GF-D8 (cell line): Measurements from ENCODE around the gene BHMT2.
A peak's percentile ranks its signal among the peaks of the same experiment; 100 is the strongest.

Experiments used
- DNase-seq: peaks from one replicate; lab custom pipeline; 2025; lab: John Stamatoyannopoulos, UW

BHMT2 gene

GRCh38 chr5:79070350-79070667 is 742 bp downstream of the BHMT2 start:
- no peak for DNase-seq

- no peak for DNase-seq
Observed at GRCh38 chr5:79074641-79075040, 5.1 kb downstream of the BHMT2 start.

GRCh38 chr5:79075646-79076426 is 6.3 kb downstream of the BHMT2 start:
- DNase-seq = no peak

GRCh38 chr5:79076819-79077218 is 7.3 kb downstream of the BHMT2 start:
- no peak for DNase-seq

GRCh38 chr5:79077680-79078365 is 8.3 kb downstream of the BHMT2 start:
- no peak for DNase-seq

GRCh38 chr5:79080804-79081203 is 11.2 kb downstream of the BHMT2 start:
- no peak for DNase-seq

GRCh38 chr5:79081779-79082178 is 12.2 kb downstream of the BHMT2 start:
- DNase-seq = no peak

- DNase-seq = no peak
Observed at GRCh38 chr5:79086116-79086515, 16.5 kb downstream of the BHMT2 start.

- no peak for DNase-seq
Observed at GRCh38 chr5:79088507-79088906, 18.9 kb downstream of the BHMT2 start.

GRCh38 chr5:79091064-79091463 is 21.5 kb downstream of the BHMT2 start:
- DNase-seq = no peak

- DNase-seq = no peak
Observed at GRCh38 chr5:79093762-79094161, 24.2 kb downstream of the BHMT2 start.

GRCh38 chr5:79105868-79106267 is 36.3 kb downstream of the BHMT2 start:
- DNase-seq = no peak

GRCh38 chr5:79107020-79107796 is 37.6 kb downstream of the BHMT2 start:
- peak; percentile 8 for DNase-seq

- no peak for DNase-seq
Observed at GRCh38 chr5:79108086-79108485, 38.5 kb downstream of the BHMT2 start.

GRCh38 chr5:79108792-79109191 is 39.2 kb downstream of the BHMT2 start:
- DNase-seq = no peak

GRCh38 chr5:79109527-79110492 is 40.2 kb downstream of the BHMT2 start:
- no peak for DNase-seq

GRCh38 chr5:79111387-79111959 is 41.9 kb downstream of the BHMT2 start, which contains the start of gene BHMT:
BHMT (plus strand) TSS chr5:79111809; CDS start chr5:79111886, 77 bp downstream.
- no peak for DNase-seq

GRCh38 chr5:79111960-79112702 is 42.6 kb downstream of the BHMT2 start:
- DNase-seq = no peak

GRCh38 chr5:79112703-79113058 is 43.1 kb downstream of the BHMT2 start:
- no peak for DNase-seq

- no peak for DNase-seq
Observed at GRCh38 chr5:79119486-79119885, 49.9 kb downstream of the BHMT2 start.

GRCh38 chr5:79120221-79120620 is 50.7 kb downstream of the BHMT2 start:
- DNase-seq = no peak
